ENCODE data around the gene SLC24A3.

Gene SLC24A3

GRCh38 chr20:19598117-19598850, 385.8 kb downstream of the SLC24A3 start:
- no peak for DNase-seq (ENCODE audit: low spot score)

- DNase-seq (ENCODE audit: low spot score), result no peak
These were observed 386.8 kb downstream of the SLC24A3 start for GRCh38 chr20:19599200-19599599.

- DNase-seq (ENCODE audit: low spot score), result no peak
These were observed 387.6 kb downstream of the SLC24A3 start for GRCh38 chr20:19600042-19600441.

GRCh38 chr20:19601126-19601810, 388.8 kb downstream of the SLC24A3 start:
- DNase-seq (ENCODE audit: low spot score), result no peak

GRCh38 chr20:19602675-19603375, 390.4 kb downstream of the SLC24A3 start:
- DNase-seq (ENCODE audit: low spot score), result no peak

- no peak for DNase-seq (ENCODE audit: low spot score)
These were observed 390.9 kb downstream of the SLC24A3 start for GRCh38 chr20:19603376-19603750.

- DNase-seq (ENCODE audit: low spot score), result no peak
These were observed 393.5 kb downstream of the SLC24A3 start for GRCh38 chr20:19605786-19606485.

GRCh38 chr20:19609642-19610223, 397.3 kb downstream of the SLC24A3 start:
- no peak for DNase-seq (ENCODE audit: low spot score)

- no peak for DNase-seq (ENCODE audit: low spot score)
These were observed 403.2 kb downstream of the SLC24A3 start for GRCh38 chr20:19615629-19616028.

GRCh38 chr20:19616081-19616480, 403.6 kb downstream of the SLC24A3 start:
- DNase-seq (ENCODE audit: low spot score), result no peak

GRCh38 chr20:19616620-19617019, 404.2 kb downstream of the SLC24A3 start:
- no peak for DNase-seq (ENCODE audit: low spot score)

- DNase-seq (ENCODE audit: low spot score), result no peak
These were observed 404.8 kb downstream of the SLC24A3 start for GRCh38 chr20:19617256-19617655.

- DNase-seq (ENCODE audit: low spot score), result no peak
These were observed 406.3 kb downstream of the SLC24A3 start for GRCh38 chr20:19618711-19619110.

GRCh38 chr20:19619904-19620430, 407.5 kb downstream of the SLC24A3 start:
- DNase-seq (ENCODE audit: low spot score), result no peak

- DNase-seq (ENCODE audit: low spot score), result no peak
These were observed 408.0 kb downstream of the SLC24A3 start for GRCh38 chr20:19620446-19620845.

- peak; percentile 25 for DNase-seq (ENCODE audit: low spot score)
These were observed 408.6 kb downstream of the SLC24A3 start for GRCh38 chr20:19621072-19621471.

- peak; percentile 15 for DNase-seq (ENCODE audit: low spot score)
These were observed 412.0 kb downstream of the SLC24A3 start for GRCh38 chr20:19624221-19624965.

- no peak for DNase-seq (ENCODE audit: low spot score)
These were observed 413.0 kb downstream of the SLC24A3 start for GRCh38 chr20:19625426-19625825.

- no peak for DNase-seq (ENCODE audit: low spot score)
These were observed 414.5 kb downstream of the SLC24A3 start for GRCh38 chr20:19626896-19627295.

GRCh38 chr20:19628570-19629134, 416.2 kb downstream of the SLC24A3 start:
- peak; percentile 65 for DNase-seq (ENCODE audit: low spot score)

GRCh38 chr20:19631410-19631809, 419.0 kb downstream of the SLC24A3 start:
- no peak for DNase-seq (ENCODE audit: low spot score)
